Amniotic epithelial cell (primary cell): ENCODE measurements around the gene PLXNB1.
"Not testable (repeated sequence)": the region's sequence is repeated elsewhere in the genome, so short reads cannot be mapped to it uniquely, and the experiment has no call there.

Experiments used
- DNase-seq: peaks from one replicate; pipeline ENCODE4 v3.0.0-alpha.2; 2010; ENCODE audit warnings: low read depth

PLXNB1 gene

GRCh38 chr3:48404440-48405342 lies 25.2 kb downstream of the PLXNB1 start:
- no peak for DNase-seq

GRCh38 chr3:48403533-48404439 lies 26.1 kb downstream of the PLXNB1 start:
- DNase-seq: no peak

DNA sequence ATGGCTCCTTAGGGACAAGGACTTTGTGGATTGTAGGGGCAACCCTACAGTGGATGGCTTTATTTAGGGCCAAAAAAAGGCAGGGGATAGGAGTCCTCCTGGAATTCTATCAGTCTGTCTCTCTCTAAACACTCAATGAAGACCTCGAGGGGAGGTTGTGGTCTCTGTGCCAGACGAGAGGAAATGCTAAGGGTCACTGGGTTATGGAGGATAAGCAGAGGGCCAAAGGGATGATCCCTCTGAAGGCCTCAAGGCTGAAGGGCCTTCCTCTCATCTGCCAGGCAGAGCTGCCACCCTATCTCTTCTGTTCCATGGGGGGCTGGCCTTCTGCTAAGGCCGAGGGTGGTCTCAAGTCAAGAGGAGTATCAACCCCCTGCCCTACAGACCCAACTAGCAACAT lies 27.0 kb downstream of the PLXNB1 start:
- DNase-seq: no peak

DNA sequence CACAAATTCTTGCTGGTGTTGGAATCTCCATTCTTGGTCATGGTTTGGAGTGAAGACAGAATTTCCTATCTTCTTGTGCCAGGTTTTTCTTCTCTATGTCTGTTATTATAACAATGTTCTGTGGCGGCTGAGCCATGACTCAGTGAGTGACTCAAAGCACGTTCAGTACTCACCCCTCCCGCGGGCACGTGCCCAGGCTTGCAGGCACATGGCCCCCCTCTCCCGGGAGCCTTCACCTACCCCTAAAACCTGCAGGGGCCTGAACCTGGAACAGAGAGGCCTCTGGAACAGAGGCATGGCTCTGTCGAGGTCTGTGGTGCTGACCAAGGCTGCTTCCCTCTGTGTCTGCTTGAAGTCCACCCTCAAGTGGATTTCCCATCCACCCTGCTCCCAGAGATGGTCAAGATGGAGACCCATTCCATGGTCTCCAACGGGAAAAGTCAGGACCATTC lies 27.6 kb downstream of the PLXNB1 start:
- DNase-seq: peak; percentile 85

DNA sequence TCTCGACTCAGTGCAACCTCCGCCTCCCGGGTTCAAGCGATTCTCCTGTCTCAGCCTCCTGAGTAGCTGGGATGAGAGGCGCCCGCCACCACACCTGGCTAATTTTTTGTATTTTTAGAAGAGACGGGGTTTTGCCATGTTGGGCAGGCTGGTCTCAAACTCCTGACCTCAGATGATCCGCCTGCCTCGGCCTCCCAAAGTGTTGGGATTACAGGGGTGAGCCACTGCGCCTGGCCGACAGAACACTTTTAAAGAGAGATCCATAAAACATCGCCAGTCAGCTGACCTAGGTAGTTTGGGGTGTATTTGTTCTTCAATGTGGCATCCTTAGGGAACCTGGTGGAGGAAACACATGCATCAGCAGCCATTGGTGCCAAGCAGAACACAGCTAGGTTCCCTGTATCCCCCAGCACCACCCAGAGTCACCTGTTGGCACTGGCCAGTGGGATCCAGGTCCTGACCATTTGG lies 28.4 kb downstream of the PLXNB1 start:
- not testable (repeated sequence) for DNase-seq

DNA sequence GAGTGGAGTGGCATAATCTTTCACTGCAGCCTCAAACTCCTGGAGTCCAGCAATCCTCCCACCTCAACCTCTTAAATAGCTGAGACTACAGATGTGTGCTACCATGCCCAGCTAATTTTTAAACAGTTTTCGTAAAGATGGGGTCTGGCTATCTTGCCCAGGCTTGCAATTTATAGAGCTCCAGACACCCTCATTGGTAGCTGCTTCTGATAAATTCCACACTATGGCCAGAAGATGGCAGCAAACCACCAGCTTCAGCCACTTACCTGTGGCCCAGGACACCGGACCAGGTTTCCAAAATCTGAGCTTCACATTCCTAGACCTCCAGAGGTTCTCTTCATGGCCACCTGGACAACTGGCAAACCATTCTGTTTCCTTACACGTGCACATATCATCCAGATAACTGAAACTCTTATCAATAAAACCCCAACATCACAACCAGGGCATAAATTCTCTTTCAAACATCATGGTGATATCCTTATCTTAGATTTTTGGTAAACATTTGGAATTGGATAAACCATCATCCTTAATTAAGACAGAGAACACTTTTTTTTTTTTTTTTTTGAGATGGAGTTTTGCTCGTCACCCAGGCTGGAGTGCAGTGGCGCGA lies 29.0 kb downstream of the PLXNB1 start:
- peak; percentile 47 for DNase-seq

- no peak for DNase-seq
Measured at GRCh38 chr3:48399387-48400172, 30.3 kb downstream of the PLXNB1 start.

DNA sequence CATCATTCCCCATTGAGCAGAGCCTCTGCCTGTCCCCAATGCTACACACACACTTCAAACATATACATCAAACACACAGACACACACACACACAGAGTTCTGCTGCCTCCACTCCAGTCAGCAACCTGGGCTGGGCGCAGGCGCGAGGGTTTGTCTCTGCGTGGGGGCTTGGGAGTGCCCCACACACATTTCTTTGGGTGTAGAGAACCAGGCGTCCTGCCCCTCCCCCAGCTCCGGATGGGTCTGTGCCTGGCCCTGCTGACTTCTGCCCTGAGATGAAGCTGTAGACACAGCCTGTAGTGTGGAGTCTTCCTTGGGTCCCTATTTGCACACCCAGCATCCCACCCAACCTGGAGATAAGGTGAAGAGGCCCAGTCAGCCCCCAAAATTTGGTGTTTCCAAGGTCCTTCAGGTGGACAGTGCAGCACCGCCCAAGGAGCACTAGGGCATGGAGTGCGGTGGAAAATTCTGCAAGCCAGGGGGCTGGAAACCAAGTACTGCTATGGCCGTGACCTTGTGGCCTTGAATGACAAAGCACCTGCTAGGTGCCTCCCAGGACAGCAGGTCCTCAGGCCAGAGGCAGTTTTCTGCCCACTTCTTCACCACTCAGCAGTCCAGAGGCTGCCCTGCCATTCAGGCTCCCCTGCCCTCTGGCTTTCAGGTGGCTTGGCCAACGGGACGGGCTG lies 31.0 kb downstream of the PLXNB1 start:
- DNase-seq: peak; percentile 10

DNA sequence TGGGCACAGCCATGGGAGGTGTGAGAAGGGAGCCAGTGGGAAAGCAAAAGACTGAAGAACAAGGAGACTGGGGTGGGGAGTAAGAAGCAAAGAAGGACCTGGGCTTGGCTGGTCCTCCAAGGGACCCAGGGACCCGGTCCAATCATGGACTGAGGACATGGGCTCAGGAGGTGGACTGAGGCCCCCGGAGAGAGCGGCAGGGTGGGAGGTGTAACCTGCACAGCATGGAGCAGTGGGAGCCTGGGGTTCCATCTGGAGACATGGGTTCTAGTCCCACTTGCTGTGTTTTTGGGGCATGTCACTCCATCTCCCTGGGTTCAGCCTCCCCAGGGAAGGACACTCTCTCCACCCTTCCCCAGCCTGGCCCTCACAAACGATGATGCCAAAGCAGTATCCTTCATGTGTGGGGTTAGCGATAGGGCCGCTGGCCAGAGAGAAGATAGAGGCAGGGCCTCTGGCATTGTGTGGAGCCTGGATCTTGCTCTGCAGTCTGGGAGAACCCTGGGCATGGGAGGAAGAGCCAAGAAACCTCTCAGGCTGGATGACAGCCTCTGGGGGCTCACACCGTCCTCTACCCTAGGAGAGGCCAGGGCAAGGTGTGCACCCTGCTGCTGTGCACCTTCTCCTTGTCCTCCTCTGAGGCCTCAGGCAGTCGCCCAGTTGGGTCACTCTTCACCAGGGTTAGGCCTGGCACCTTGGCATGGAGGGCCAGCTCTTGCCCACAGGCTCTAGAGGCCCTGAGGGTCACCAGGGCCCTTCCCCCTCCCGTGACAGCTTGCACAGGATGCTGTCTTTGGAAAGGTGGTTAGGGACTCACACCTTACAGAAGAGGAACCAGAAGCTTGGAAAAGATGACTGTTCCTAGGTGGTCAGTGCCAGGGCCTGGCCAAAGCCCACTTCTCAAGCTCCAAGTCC lies 31.9 kb downstream of the PLXNB1 start:
- DNase-seq: no peak

DNA sequence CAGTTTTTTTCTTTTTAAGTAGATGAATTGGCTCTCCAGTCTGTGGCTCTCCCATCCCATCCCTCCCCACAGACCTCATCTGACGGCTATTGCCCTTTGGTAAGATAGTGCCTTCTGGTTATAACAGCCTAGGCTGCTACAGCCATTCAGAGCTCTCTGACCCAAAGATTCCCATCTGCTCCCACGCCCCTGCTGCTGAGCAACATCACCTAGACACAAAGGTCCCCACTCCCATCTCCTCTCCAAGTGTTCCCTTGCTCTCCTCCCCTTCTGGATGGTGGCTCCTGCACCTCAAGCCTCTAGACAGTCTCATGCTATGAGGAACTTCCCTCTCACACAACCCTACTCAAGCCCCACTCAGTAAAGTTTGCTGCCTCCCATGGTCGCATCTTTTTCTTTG lies 34.2 kb downstream of the PLXNB1 start:
- no peak for DNase-seq

- DNase-seq: no peak
Measured at GRCh38 chr3:48394391-48394790, 35.5 kb downstream of the PLXNB1 start.

- DNase-seq: no peak
Measured at GRCh38 chr3:48388966-48389365, 40.9 kb downstream of the PLXNB1 start.

DNA sequence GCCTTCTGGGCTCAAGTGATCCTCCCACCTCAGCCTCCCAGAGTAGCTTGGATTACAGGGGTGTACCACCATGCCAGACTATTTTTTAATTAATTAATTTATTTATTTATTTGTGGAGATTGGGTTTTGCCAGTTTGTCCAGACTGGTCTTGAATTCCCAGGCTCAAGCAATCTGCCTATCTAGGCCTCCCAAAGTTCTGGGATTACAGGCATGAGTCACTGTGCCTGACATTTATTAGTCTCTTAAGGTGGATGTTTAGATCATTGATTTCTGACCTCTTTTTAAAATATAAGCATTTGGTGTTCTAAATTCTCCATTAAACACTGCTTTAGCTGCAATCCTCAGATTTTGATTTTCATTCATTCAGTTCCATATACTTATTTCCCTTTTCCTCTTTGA lies 42.3 kb downstream of the PLXNB1 start:
- no peak for DNase-seq

GRCh38 chr3:48372862-48373435 lies 56.9 kb downstream of the PLXNB1 start:
- no peak for DNase-seq

DNA sequence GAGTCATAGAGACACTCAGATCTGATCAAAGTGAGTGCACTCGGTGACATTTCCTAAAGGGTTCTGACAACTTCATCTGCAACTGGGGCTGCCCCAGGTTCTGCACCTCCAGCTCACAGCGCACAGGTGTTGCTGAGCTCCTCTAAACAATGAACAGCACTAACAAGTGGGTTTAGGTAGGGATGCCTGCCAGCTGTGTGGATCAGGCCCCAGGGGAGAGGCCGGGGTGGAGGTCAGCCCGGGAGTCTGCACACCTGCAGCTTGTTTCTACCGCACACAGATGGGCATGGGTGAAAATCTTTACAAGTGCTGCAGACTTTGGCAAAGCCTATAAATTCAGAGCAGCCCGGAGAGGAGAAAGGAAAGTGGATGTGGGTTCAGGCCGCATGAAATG lies 57.5 kb downstream of the PLXNB1 start:
- no peak for DNase-seq

DNA sequence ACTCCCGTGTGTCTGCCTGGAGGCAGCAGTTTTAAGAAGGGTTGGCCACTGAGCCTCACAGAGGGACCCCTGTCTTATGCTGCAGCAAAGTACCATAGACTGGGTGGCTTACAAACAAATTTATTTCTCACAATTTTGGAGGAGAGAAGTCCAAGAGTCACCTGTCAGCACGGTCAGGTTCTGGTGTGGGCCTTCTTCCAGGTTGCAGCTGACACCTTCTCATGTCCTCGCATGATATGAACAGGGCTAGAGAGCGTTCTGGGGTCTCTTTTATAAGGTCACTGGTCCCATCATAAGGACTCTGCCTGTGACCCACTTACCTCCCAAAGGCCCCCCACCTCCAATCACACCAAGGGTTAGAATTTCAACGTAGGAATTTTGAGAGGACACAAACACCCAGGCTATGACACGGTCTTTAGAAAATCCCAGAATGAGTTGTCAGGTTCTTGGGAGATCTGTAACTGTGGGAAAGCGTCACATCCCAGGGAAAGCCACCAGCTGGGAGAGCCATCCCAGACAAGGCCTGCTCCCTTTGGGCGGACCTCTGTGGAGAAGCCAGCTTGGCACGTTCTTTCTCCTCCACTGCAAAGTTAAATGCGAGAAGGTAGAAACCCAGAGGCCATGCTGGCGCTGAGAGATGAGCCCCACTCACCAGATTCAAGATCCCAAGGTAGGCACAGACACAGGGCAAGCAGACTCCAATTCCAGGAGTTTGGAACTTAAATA lies 58.1 kb downstream of the PLXNB1 start, which contains the start of gene FBXW12:
Gene FBXW12, plus strand, starts transcription at position 569 of the 726 bp plus-strand sequence. CDS start 549 bp downstream, outside the sequence.
- DNase-seq: no peak

DNA sequence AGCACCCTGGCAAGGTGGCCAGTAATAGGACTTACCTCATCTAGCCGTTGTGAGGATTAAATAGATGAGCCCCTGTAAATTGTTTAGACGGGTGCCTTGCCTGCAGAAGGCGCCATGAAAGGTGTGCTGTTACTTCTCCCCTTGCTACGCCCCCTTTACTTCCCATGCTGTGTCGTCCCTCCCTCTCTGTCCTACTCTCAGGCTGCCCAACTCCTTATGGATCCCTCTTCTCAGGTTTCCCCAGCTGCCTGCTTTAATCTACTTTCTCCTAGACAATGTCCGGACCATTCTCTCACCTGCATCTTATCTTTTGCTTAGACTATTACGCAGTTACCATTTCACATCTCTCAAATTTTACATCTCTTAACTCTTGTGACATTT lies 59.6 kb downstream of the PLXNB1 start:
- no peak for DNase-seq

DNA sequence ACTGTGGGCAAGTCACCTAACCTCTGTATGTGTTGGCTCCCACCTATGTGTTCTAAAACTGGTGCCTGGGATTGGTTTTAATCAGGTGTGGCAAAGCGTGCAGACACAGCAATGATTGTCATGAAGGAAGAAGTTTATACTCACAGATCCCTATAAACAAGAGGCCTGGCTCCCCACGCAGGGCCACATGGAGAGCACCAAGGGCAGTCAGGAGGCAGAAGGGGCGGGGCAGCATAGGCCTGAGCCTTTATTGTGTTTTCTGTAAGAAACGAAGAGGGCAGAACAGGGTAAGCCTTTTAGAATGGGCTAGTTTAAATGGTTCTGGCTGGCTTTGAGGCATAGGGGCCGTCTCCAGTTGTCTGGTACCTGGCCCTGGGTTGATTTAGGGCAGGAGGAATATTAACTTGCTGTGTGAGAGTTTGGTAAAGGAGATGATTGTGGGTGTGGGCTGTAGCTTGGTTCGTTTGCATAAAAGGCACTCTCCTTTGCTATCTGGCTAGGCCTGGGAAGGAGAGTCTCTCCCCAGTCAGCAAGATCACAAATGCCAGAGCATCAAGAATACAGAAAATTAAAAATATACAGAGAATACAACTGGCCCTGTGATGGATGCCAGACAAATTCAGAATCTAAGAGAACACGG lies 60.1 kb downstream of the PLXNB1 start:
- DNase-seq: no peak
